ENCODE results near the gene ADCY7. TPM values are rescaled to one million over a fixed set of nuclear protein-coding genes. Genes with fewer than 3 reads are reported as not detected.

Gene ADCY7
- total and polyA plus RNA-seq, 2 of the 4 experiments (the other 2 are of a cell fraction) = 15.2 to 17.1 TPM

DNA sequence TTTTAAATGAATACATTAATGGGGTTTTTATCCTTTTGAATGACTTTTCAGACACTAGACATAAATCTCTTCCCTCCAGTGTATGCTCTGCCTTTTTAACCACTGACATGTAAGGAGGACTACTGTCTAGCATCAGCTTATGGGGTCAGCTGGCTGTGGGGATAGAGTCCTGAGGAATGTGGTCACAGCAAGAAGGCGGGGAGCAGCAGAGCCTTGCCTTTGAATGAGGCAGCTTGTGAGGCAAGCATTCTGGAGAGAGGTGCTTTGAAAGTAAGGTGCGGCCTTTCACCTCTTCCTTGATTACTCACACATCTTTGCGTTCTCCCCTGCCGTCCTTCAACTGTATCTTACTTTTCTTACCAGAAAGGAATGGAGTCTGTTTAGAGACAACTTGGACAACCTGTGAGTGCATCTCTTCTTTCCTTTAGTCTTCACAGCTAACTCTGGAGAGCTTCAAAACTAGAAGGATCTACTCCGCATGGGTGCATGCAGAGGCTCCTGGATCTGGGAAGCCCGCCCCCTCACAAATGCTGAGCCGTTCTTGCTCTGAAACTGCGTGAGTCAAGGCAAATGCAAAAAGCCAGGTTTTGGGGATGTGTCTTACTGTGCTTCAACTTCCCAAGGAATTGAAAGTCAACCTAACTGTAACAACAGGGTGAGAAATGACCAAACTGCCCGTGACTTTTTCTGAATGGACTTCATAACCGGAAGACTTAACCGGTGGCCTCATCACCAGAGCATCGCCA, 49.9 kb downstream of the ADCY7 start:
- Histone ChIP-seq H3K27me3 (ENCODE audit: control insufficient read depth, insufficient read depth, low read length) (no peaks in the 10 kb centered on the region), H2AFZ (replicated peaks; ENCODE audit: low read length, poor library complexity) (no peak overlapping the region), H2BK20ac (ENCODE audit: low read depth, low read length) (no peak overlapping the region), H3K23ac (ENCODE audit: low read depth, low read length) (no peak overlapping the region), H2BK15ac (ENCODE audit: low read depth, low read length) (no peak overlapping the region), H3K9me3 (ENCODE audit: control insufficient read depth, insufficient read depth, low read length) (no peaks in the 10 kb centered on the region), H2BK120ac (ENCODE audit: low read depth, low read length) (no peak overlapping the region), H3K4me2 (ENCODE audit: low read depth, low read length) (no peak overlapping the region), H3K4me3 (ENCODE audit: insufficient read depth, low read depth, low read length) (no peak overlapping the region), H3K4ac (ENCODE audit: low read depth, low read length) (no peak overlapping the region), H4K91ac (ENCODE audit: insufficient read depth, low read depth, low read length) (no peak overlapping the region), H3K27ac (ENCODE audit: insufficient read depth, low read length) (no peak overlapping the region), H2BK5ac (ENCODE audit: low read depth, low read length, poor library complexity, severe bottlenecking) (no peak overlapping the region), H2AK9ac (replicated peaks; ENCODE audit: low read depth, low read length, poor library complexity) (no peak overlapping the region), H3K9me1 (ENCODE audit: insufficient read depth, low read length) (no peaks in the 10 kb centered on the region; the same call in 1 of the 2 replicates), H4K8ac (ENCODE audit: low read depth in 2 of 2, low read length in 2 of 2) (no peak overlapping the region), H4K5ac (ENCODE audit: low read depth, low read length) (no peak overlapping the region), H3K9ac (ENCODE audit: low read depth, low read length) (no peak overlapping the region), H3K14ac (replicated peaks; ENCODE audit: low read depth, low read length) (no peak overlapping the region), H3K4me1 (ENCODE audit: control insufficient read depth, insufficient read depth, low read length) (no peaks in the 10 kb centered on the region), H3K79me1 (ENCODE audit: low read depth in 1 of 2, low read length in 2 of 2) (no peaks in the 10 kb centered on the region; a peak in 1 of 4 replicates), H3K36me3 (ENCODE audit: control insufficient read depth, insufficient read depth, low read length) (peaks cover 49% of the 10 kb centered on the region), H4K20me1 (ENCODE audit: insufficient read depth, low read length) (0 out of 2 replicates have a peak, but pooled peaks cover 4% of the 10 kb centered on the region), H3K56ac (ENCODE audit: extremely low read depth, insufficient read depth, low read length) (no peak overlapping the region), H2AK5ac (ENCODE audit: low read depth, low read length) (no peak overlapping the region), H3K18ac (ENCODE audit: low read depth, low read length) (no peak overlapping the region)
- in situ Hi-C loops (cut with MboI; ENCODE audit: low sequenced_read_pairs) (no loop called here), dilution Hi-C loops (cut with HindIII; ENCODE audit: low sequenced_read_pairs, unreplicated experiment) (no loop called here), intact Hi-C loops (cut with micrococcal nuclease) (no loop called here)
- TSS peak; percentile 70 for BruUV-seq (replicated peaks)
- TF ChIP-seq CEBPB (IDR thresholded peaks at IDR 0.05; ENCODE audit: low read depth, low read length) (no peak), ELK1 (IDR thresholded peaks at IDR 0.05; ENCODE audit: borderline replicate concordance, low read depth, low read length) (no peak), RCOR1 (IDR thresholded peaks at IDR 0.05; ENCODE audit: insufficient replicate concordance, low read length) (no peak), MAZ (IDR thresholded peaks at IDR 0.05; ENCODE audit: borderline replicate concordance, low read depth, low read length) (no peak), POLR2A (IDR thresholded peaks at IDR 0.05; ENCODE audit: low read depth, low read length) (no peak), CHD1 (IDR thresholded peaks at IDR 0.05; ENCODE audit: low read depth, low read length) (no peak), NFE2L2 (IDR thresholded peaks at IDR 0.05; ENCODE audit: low read depth, low read length) (no peak), MXI1 (IDR thresholded peaks at IDR 0.05; ENCODE audit: borderline replicate concordance, low read depth, low read length) (no peak), RFX5 (IDR thresholded peaks at IDR 0.05; ENCODE audit: low read depth, low read length) (no peak), MAFK (IDR thresholded peaks at IDR 0.05; ENCODE audit: low read depth, low read length) (no peak), USF2 (IDR thresholded peaks at IDR 0.05; ENCODE audit: low read depth, low read length) (no peak), BHLHE40 (IDR thresholded peaks at IDR 0.05; ENCODE audit: low read depth, low read length) (no peak), RAD21 (IDR thresholded peaks at IDR 0.05; ENCODE audit: low read length) (no peak), FOS (IDR thresholded peaks at IDR 0.05; ENCODE audit: low read depth, low read length) (no peak), SMC3 (IDR thresholded peaks at IDR 0.05; ENCODE audit: low read depth, low read length) (no peak)
- TF ChIP-seq, protein P1, sequence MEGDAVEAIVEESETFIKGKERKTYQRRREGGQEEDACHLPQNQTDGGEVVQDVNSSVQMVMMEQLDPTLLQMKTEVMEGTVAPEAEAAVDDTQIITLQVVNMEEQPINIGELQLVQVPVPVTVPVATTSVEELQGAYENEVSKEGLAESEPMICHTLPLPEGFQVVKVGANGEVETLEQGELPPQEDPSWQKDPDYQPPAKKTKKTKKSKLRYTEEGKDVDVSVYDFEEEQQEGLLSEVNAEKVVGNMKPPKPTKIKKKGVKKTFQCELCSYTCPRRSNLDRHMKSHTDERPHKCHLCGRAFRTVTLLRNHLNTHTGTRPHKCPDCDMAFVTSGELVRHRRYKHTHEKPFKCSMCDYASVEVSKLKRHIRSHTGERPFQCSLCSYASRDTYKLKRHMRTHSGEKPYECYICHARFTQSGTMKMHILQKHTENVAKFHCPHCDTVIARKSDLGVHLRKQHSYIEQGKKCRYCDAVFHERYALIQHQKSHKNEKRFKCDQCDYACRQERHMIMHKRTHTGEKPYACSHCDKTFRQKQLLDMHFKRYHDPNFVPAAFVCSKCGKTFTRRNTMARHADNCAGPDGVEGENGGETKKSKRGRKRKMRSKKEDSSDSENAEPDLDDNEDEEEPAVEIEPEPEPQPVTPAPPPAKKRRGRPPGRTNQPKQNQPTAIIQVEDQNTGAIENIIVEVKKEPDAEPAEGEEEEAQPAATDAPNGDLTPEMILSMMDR (conservative IDR thresholded peaks at IDR 0.05; ENCODE audit: low read depth, low read length) = no peak
- ChIA-PET POLR2A (ENCODE audit: unreplicated experiment) (no interaction called here), CTCF (no interaction called here)
- DNase-seq = no peak
- no CpG with 5 or more reads among the region's 12 CpGs for WGBS, 2 experiments (ENCODE audit: extremely low coverage in 2 of 2, insufficient read length in 1 of 2)
- no peak for ATAC-seq (ENCODE audit: low read depth)

Measured in IMR-90 (cell line).